Muscle of back (tissue), 11 donors: ENCODE measurements around the gene SSR4. TPM values are rescaled to one million over a fixed set of nuclear protein-coding genes. Genes with fewer than 3 reads are reported as not detected.

Experiments used
- DNase-seq, 3 donors: peaks; one replicate each; pipeline versions ENCODE4 v3.0.0 to v3.0.0-alpha.2; 2013
- polyA plus RNA-seq, 10 donors: library from polyadenylated mRNA; unstranded; fragments of 120-200 nt; gene quantifications; one replicate each; pipeline ENCODE4 v1.2.1, GENCODE V29; 2013; ENCODE audit not compliant: insufficient read length in 10 of 10

SSR4 gene
- polyA plus RNA-seq, 10 donors: 101 to 153 (median 115) TPM

GRCh38 chrX:153767674-153768055, 26.8 kb upstream of the SSR4 start:
- DNase-seq: no peak

- DNase-seq: no peak
Observed at GRCh38 chrX:153768311-153769157, 25.9 kb upstream of the SSR4 start.

GRCh38 chrX:153769158-153769864, 25.2 kb upstream of the SSR4 start:
- DNase-seq: no peak

- DNase-seq: no peak
Observed at GRCh38 chrX:153769865-153770600, 24.4 kb upstream of the SSR4 start.

GRCh38 chrX:153770601-153771414, 23.7 kb upstream of the SSR4 start:
- DNase-seq: no peak

- no peak for DNase-seq
Observed at GRCh38 chrX:153771415-153772315, 22.8 kb upstream of the SSR4 start.

- no peak for DNase-seq
Observed at GRCh38 chrX:153772316-153773217, 21.9 kb upstream of the SSR4 start.

- no peak for DNase-seq
Observed at GRCh38 chrX:153773218-153773611, 21.3 kb upstream of the SSR4 start.

- no peak for DNase-seq
Observed at GRCh38 chrX:153773741-153774575, 20.5 kb upstream of the SSR4 start.

GRCh38 chrX:153774576-153775292, 19.7 kb upstream of the SSR4 start:
- no peak for DNase-seq

- DNase-seq: no peak
Observed at GRCh38 chrX:153775293-153776119, 19.0 kb upstream of the SSR4 start.

GRCh38 chrX:153776120-153776599, 18.3 kb upstream of the SSR4 start:
- DNase-seq: no peak

GRCh38 chrX:153776611-153777045, 17.8 kb upstream of the SSR4 start:
- no peak for DNase-seq

GRCh38 chrX:153777261-153778090, 17.0 kb upstream of the SSR4 start:
- no peak for DNase-seq

GRCh38 chrX:153778181-153778580, 16.3 kb upstream of the SSR4 start:
- no peak for DNase-seq

- DNase-seq: no peak
Observed at GRCh38 chrX:153778684-153779101, 15.8 kb upstream of the SSR4 start.
